NCI-H1092 (cell line): ENCODE results near the gene SMAD7.

Experiments
- DNase-seq: peaks from one replicate; lab custom pipeline; 2025; lab: John Stamatoyannopoulos, UW

The SMAD7 gene, protein sequence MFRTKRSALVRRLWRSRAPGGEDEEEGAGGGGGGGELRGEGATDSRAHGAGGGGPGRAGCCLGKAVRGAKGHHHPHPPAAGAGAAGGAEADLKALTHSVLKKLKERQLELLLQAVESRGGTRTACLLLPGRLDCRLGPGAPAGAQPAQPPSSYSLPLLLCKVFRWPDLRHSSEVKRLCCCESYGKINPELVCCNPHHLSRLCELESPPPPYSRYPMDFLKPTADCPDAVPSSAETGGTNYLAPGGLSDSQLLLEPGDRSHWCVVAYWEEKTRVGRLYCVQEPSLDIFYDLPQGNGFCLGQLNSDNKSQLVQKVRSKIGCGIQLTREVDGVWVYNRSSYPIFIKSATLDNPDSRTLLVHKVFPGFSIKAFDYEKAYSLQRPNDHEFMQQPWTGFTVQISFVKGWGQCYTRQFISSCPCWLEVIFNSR

GRCh38 chr18:48950536-48951447, at the start of gene SMAD7:
SMAD7 (minus strand) TSS chr18:48950965; CDS start chr18:48950424, 541 bp downstream.
- DNase-seq: peak; percentile 15

DNA sequence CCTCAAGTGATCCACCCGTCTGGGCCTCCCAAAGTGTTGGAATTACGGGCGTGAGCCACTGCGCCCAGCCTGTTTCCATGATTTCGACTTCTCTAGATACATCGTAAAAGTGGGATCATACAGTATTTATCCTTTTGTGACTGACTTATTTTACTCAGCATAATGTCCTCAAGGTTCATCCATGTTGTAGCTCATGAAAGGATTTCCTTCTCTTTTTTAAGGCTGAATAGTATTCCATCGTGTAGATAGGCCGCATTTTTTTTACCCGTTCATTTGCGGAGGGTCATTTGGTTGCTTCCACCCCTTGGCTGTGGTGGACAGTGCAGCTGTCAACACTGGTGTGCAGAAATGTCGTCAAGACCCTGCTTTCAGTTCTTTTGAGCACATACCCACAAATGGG, 48.8 kb upstream of the SMAD7 start:
- no peak for DNase-seq

GRCh38 chr18:48997985-48998831, 47.4 kb upstream of the SMAD7 start:
- DNase-seq: no peak

DNA sequence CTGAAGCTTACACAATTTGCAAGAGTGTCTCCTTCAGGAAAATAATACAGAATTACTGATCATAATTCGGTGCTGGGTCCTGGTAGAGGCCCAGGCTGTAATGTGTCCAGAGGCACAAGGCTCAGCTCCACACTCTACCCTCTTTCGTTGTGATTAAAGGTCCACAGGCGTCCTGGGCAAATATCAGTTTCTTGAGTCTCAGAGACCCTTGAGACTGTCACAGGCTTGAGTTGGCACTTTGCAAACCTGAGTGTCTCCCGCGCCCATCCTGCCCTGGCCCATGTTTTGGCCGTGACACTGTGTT, 46.9 kb upstream of the SMAD7 start:
- DNase-seq: no peak

DNA sequence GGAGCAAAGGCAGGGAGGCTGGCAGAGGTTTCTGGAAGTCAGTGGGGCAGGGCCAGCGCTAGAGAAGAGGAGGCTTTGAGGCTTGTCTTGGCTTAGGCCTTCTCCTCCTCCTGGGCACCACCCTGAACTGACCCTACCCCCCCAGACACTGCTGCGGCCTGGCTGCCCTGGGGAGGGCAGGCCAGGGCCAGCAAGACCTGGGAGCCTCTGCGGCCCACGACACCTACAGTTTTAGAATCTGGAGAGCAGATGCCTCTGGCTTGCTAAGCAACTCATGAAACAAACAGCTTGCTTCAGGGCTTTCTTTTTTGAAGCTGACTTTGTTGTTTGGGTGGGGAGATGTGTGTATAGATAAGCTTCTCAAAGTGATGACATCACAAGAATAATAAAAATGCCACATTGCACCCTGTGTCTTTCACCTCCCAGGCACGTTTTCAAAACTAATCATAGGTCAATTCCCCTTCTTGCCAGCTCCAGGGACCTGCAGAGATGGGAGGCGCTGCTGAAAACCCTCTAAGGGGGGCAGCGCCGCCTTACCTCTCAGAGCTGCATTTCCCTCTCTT, 46.2 kb upstream of the SMAD7 start:
- DNase-seq: no peak

- no peak for DNase-seq
Observed at GRCh38 chr18:48996041-48996440, 45.3 kb upstream of the SMAD7 start.

DNA sequence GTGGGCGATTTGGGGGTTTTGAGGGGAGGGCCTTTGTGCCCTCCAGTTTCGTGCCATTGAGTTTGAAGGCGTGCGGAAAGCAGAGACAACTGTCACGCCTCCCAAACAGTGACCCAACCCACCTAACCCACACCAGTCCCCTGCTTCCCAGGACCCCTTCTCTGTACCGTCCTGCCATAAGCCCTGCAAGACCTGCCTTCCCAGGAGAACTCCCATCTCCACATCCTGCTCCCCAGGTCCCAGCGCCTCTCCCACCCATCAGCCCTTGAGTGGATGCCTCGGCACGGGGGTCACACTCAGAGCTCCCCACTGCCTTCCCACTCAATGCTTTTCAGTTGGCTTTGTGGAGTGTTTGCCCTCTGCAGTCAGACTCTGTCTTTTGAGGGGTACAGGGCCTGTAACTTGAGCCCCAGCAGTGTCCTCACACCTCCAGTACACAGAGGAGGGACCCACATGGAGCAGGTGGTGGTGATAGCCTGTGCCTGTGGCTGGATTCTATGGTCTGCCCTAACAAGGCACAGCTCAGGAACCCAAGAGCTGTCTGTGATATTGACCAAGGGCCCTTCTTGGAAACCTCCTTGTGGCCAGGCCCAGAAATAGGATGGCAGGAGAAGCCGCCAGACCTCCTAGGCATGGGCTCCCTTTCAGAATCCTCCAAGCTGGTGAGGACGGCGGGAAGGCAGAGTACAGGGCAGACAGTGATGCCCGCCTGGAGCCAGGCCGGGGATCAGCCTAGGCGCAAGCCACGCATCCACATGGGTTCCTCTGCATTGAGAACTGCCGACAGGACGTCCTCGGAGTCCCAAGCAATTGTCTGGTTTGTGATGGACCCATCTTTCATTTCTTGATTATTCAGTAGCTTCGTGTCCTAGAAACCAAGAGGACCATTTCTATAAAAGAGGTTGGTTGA, 44.4 kb upstream of the SMAD7 start:
- no peak for DNase-seq

GRCh38 chr18:48994044-48994651, 43.4 kb upstream of the SMAD7 start:
- DNase-seq: no peak

DNA sequence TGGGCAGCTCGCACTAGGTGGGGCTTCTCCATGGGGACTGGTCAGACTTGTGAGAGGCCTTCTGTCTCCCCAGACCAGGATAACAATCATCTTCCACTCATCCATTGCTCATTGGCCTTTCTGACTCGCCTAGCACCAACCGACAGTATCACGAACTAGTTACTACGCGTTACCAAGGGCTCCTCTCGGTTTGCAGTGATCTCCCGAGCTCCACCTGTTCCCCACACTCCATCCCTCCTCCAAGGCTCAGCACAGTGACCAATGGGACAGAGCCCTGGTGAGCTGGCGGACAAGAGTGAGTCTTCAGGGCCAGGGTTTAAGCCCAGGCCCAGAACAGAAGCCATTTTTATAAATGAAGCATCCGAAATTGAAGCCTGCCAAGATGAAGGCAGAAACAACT, 42.8 kb upstream of the SMAD7 start:
- no peak for DNase-seq

- DNase-seq: no peak
Observed at GRCh38 chr18:48992791-48993555, 42.2 kb upstream of the SMAD7 start.

GRCh38 chr18:48992133-48992532, 41.4 kb upstream of the SMAD7 start:
- no peak for DNase-seq

DNA sequence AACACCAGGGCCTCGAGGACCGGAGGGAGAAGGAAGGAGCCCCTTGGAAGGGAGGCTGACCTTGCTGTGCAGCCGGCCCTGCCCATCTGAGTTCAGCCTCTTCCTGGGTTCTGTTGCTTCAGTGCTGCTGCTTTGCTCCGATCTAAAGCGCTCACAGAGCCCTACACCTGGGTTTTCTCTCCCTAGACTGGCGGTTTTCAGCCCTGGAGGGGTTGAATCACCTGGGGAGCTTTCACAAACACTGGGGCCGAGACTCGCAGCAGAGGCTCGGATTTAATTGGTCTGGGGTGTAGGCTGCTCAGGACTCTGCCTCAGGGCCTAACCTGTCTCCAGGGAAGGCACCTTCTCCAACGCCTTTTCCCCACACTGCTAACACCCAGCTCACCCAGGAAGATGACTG, 40.9 kb upstream of the SMAD7 start:
- DNase-seq: no peak

DNA sequence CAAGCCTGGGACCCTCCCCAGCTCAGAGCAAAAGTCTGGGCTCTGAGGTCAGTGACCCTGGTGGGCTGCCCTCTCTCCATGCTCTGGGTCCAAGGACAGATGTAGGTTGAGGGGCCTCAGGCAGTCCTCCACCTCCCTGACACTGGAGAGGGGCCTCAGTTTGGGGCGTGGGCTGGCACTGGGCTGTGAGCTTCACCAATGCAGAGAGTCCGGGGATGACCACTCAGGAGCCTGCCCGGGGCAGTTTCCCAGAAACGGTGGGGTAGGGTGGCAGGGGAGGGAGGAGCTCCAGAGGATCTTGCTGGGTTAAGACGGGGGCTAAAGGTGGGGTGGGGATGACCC, 40.5 kb upstream of the SMAD7 start:
- no peak for DNase-seq

- no peak for DNase-seq
Observed at GRCh38 chr18:48990481-48991318, 39.9 kb upstream of the SMAD7 start.

DNA sequence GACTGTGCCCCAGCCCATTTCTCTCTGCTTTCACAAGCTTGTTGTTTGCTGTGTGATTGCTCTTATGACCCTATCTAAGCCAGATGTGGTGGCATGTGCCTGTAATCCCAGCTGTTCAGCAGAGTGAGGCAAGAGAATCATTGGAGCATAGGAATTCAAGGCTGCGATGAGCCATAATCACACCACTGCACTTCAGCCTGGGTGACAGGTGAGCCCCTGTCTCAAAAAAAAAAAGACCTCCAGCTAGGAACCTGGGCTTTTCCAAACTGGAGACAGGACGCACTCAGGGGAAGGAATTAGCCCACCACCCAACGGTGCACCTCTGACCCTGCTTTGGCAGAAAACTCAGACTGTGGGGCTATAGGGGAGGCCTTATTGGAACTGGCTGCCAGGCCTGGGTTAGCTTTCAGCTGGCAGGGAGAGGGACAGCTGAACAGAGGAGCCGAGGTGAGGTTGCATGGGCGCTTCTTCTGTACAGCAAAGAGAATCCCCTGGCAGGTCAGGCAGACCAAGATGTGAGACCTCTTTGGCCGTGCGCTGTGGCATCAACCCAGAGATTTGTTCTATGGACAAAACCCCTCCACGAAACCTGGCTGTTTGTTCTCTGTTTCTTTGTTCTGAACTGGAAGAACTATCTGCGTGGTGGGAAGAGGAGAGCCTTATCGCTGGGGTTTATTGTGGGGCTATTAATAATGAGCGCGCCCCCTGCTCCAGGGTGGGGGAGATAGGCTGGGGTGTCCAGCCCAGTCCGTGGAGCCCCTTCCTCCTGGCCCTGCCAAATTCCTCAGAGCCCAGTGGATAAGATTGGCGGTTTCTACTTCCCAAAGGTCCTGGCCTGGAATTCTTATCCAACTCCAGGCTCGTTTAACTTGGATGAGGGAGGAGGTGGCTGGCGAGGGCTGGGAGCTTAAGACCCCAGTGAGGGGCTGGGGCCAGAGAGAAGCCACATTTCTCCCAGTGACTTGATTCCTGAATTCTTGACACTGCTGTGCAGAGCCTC, 38.8 kb upstream of the SMAD7 start:
- no peak for DNase-seq

GRCh38 chr18:48988508-48989303, 37.9 kb upstream of the SMAD7 start:
- no peak for DNase-seq

- DNase-seq: no peak
Observed at GRCh38 chr18:48987821-48988220, 37.1 kb upstream of the SMAD7 start.
